DMS79 (cell line): Measurements from ENCODE around the gene RAD18.

ENCODE experiments used
- DNase-seq: peaks from one replicate; lab custom pipeline; 2025; lab: John Stamatoyannopoulos, UW

Gene RAD18

DNA sequence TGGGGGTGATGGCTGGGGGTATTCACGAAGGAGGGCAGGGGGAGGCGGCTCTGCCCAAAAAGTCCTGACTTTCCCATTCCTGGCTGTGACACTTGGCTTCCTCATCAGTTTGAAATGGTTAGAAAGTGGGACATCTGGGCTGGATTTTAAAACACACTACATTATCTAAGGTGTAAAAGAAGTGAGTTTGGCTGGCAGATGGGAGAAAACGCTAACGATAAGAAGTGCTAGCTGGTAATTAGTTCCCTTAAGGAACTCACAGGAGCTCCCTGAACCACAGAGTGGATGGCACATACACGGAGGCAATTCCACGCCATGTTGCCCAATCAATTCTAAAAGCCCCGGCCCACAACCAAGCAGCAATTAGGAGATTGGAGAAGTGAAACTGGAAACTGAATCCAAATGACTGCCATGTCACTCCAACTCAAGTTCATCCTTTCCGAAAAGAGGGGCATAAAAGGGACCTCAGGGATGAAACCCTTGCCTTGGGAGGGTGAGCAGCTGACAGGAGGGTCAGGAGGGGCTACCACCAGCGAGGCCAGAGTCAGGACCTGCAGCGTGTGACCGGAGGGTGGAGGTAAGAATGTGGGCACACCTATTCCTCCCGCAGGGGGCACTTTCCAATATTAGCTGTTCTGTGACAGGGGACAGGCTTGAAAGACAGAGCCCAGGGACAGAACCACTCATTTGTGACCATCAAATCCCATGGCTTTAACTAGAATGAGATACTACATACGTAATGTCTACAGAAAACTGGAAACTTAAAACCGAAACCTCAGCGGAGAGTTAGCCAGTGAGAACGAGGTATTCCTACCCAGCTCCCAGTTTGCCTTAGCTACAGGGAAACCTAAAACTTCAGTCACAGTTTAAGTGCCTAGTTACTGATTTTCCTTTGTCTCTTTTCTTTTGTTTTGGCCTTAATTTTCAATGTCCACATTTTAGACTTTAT, 98.6 kb downstream of the RAD18 start:
- DNase-seq, result no peak

DNA sequence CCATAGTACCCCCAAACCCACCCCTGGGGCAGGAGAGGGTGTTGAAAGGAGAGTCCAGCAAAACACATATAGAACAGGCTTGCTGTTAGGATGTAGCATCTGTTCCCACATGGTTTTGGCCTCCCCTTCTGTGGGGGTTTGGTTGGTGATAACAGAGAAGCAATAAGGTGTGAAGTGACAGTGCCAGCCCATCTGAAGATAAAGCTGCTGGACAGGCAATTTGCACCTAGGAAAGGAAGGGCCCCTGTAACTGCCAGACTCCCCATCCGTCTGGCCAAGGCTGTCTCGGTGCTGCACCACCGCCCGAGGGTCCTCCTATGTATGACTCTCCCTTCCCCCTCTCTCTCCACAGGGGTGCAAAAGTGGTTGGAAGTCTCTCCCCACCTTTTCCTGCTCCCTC, 99.4 kb downstream of the RAD18 start:
- DNase-seq, result no peak

DNA sequence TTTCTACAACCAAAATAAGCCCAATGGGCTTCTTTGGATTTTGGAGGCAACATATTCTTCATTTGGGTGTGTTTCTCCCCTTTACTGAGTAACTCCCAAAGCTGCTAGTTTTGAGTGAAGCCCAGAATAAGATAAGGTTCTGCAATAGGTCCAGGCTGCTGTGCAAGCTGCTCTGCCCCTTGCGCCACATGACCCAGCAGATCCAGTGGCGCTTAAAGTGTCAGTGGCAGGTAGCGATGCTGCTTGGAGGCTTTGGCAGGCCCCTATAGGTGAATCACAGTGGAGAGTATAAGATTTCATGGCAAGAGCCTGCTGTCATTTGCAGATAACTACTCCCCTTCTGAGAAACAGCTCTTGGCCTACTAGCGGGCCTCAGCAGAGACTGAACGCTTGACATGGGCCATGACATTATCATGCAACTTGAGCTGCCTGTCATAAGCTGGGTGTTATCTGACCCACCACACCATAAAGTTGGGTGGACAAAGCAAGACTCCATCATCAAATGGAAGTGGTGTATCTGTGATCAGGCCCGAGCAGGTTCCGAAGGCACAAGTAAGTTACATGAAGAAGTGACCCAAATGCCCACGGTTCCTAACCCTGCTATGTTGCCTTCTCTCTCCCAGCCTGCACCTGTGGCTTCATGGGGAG, 105.4 kb downstream of the RAD18 start:
- DNase-seq, result no peak

DNA sequence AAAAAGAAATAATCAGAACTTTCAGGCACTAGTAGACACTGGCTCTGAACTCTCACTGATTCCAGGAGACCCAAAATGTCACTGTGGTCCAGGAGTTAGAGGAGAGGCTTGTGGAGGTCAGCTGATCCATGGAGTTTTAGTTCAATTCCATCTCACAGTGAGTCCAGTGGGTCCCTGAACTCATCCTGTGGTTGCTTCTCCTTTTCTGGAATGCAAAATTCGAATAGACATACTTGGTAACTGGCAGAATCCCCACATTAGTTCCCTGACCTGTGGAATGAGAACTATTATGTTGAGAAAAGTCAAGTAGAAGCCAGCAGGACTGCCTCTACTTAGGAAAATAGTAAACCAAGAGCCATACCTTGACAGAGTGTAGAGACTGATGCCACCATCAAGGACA, 106.6 kb downstream of the RAD18 start:
- DNase-seq, result no peak

DNA sequence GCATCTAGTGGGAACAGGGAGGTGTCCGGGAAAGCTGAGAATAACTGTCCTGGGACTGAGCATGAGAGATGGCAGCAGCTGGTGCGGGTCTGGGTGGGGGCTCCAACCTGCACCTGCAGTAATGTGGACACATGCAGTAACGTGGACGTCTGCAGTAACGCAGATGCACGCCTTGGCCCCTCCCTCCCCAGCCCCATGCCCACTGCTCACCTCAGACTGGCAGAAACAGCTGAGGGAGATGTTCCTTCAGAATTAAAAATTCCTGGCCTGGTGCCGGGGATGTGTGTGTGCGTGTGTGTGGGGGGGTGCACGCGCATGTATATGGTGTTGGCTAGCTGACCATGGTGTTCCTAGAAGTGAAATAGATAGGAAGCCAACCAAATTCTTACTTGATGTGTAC, 107.2 kb downstream of the RAD18 start:
- DNase-seq, result no peak

DNA sequence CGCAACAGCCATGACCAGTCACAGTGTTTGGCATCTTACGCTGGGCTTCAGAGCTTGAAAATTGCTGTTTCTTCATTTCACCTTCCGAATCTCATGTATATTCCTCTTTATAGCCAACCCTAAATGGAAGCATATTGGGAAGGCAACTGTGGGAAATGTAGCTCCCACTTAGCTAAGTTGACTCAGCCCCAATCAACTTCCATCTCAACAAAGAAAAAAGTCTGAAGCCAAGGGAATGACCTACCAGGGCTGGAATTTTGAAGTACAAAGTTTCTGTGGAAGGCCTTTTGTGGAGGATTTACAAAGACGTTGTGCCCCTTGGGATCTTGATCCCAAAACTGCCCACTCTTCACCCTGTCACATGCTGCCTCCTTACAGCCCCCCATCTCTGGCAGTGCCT, 108.6 kb downstream of the RAD18 start:
- no peak for DNase-seq

DNA sequence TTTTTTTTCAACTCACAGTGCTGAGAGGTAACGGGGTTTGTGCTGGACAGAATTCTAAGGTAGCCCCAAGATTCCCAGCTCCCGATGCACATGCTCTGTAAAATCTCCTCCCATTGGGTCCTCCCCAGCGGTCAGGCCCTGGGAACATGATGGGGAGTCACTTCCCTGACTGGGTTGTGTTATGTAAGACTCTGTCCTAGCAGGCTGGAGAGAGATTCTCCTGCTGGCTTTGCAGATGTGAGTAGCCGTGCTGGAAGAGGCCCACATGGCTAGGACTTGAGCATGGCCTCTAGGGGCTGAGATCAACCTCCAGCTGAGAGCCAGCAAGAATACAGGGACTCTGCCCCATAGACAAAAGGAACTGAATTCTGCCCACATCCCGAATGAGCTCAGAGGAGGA, 110.2 kb downstream of the RAD18 start:
- no peak for DNase-seq

DNA sequence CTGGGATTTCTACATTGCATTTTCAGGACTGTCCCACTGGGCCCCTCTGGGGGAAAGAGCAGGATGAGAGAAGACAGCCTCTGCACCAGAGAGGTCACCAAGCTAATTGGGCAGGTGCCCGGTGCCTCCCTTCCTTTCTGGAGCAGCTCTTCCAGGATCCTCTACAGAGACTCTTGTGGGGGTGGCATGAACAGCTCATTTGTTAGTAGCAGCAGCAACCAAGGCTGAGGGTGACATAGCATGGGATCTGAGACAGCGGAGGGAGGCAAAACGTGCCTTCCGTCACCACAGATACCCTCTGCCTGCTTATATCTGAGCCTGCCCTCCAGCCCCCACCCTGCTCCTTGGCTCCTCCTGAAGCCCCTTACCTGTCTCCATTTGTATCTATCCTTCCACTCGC, 110.8 kb downstream of the RAD18 start:
- DNase-seq, result no peak

DNA sequence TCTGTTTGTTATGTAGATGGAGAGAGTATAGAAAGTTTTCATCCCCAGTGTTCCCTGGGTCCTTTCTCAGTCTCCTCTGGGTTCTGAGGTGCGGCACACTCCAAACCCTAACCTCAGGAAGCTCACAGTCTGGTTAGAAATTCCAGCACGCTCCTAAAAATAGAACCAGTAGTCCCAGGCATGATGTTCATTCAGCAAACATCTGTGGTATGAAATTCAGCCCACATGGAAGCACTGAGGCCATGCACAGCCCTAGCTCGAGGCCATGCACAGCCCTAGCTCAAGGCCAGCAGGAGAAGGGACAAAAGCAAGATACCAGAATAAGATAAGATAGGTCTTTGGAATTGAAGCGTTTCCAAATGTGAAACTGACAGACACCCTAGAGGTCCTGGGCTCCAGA, 111.6 kb downstream of the RAD18 start:
- DNase-seq, result no peak

DNA sequence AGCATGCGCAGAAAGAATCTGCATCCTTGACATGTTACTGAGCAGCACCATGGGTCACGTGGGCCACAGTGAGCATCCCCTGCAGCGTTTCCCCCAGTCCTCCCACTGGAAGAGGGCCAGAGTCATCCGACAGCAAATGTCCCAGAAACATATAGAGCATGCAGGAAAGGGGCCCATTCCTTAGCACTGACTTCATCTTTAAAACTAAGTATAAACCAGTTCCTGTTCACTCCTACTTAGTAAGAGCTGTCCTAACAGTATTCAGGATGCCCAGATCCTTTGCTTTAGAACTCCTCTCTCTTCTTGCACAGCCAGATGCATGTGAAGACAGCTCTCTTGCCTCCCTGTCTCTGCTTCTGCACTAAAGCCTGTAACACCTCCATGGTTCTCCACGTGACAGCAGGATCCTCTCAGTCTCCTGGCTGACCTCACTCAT, 114.6 kb downstream of the RAD18 start:
- no peak for DNase-seq

DNA sequence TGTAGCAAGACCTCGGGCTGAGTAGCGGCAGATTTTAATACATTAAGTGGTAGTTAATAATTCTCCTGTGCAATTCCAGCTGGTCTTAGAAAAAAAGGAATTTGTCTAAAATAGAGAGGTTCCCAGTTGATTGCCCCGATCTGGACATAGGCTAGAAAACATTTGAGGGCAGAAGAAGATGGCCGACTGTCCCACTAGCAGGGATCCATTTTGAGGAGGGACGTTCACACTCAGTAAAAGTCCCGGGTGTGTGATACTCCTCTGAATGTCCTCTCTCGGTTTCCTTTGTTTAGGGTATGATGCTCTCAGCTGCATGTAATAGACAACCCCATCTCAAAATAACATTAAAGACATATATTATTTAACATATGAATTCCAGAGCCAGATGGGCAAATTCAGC, 116.0 kb downstream of the RAD18 start:
- DNase-seq, result no peak

DNA sequence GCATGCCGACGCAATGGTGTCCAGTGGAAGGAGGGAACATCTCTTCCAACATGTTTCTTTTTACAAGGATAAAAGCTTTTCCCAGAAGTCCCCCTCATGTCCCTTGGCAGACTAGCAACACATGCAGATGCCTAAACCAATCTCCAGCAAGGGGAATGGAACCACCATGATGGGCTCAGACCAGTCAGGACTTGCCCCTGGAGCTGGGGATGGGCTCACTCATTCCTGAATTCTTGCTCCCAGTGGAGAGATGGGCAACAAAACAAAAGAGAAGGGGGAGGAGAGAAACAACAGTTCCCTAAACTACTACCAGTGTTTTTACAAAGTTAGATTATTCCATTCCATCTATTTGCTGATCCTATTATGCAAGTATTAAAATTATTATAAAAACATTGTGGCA, 117.1 kb downstream of the RAD18 start:
- DNase-seq, result no peak

DNA sequence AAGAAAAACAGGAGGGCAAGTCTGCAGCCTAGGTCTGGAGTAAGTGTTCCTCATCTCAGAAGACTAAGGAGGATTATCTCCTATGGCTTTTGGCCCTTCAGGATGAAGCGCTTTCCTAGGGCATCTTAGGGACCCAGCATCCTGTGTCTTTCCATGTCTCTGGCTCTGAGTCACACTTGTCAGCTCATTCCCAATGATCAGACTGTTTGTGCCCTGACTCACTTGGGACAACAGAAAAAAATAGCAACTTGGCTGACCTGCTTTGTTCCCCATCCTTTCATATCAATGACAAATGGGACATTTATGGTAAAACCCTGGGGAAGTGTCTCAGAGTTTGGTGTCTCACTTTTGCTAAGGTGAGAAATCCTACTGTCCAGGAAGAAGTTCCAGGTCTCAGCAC, 117.6 kb downstream of the RAD18 start:
- DNase-seq, result no peak

DNA sequence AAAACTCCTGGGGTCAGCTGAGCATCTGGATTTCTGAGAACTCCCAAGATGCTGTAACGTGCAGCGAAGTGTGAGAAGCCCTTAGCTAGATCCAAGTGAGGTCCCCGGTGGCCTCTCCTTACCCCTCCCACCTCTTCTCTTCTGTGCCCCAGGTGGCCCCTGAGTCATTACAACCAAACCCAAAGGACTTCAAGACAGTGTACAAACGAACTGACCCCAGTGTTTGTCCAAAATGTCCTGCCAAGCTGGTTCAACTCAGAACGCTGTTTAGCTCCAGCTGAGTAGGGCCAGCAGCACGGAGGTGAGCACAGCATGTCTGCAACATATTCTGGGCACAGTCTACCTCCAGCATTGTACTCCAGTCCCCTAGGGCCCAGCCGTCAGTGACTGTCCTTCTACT, 119.9 kb downstream of the RAD18 start:
- DNase-seq, result no peak

DNA sequence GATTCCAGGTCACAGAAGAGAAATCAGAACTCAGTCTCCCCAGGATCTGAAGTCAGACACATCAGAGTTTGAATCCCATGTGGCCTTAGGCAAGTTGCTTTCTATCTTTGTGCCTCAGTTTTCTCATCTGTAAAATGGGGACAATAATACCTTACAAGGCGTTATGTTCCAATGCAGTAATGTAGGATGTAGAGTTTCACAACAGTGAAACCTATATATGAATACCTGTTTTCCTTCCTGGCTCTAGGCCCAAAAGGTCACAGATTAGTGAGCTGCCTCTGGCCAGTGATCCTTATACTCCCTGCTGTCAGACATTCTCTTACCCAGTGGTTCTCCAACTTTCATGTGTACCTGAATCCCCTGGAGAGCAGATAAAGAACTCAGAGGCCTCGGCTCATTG, 121.0 kb downstream of the RAD18 start:
- DNase-seq, result no peak

DNA sequence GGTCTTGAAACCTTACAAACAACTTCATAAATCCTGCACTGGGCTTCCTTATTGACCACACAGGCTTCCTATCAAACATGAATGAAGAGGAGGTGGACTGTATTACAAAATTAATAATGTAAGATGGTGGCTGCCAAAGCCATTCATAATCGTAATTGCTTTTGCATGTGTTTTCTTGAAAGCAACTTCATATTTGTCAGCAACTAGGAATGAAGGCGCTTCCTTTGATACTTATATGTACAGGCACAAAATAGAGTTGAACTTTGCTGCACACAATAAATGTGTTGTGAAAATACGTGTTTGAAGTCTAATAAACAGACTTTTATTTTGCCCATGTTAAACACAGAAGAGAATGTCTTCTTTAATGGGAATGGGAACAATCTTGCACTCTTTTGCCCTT, 121.8 kb downstream of the RAD18 start:
- DNase-seq, result no peak

DNA sequence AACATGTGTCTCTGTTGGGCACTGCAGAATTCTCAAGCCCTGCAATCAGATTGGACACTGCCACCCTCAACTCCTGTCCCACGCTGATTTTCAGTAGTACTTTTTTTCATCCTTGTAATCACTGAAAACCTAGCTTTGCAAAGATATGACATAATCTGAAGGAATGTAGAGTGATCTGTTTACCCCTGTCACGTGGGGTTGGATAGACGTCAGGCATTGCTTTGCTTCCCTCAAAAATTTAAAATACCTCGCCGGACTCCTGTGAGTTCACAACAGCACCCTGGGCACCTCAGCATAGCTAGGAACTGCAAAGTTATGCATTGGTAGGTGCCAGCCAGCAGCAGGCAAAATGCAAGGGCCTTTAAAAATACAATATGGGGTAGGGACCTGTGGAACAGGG, 122.7 kb downstream of the RAD18 start:
- no peak for DNase-seq

DNA sequence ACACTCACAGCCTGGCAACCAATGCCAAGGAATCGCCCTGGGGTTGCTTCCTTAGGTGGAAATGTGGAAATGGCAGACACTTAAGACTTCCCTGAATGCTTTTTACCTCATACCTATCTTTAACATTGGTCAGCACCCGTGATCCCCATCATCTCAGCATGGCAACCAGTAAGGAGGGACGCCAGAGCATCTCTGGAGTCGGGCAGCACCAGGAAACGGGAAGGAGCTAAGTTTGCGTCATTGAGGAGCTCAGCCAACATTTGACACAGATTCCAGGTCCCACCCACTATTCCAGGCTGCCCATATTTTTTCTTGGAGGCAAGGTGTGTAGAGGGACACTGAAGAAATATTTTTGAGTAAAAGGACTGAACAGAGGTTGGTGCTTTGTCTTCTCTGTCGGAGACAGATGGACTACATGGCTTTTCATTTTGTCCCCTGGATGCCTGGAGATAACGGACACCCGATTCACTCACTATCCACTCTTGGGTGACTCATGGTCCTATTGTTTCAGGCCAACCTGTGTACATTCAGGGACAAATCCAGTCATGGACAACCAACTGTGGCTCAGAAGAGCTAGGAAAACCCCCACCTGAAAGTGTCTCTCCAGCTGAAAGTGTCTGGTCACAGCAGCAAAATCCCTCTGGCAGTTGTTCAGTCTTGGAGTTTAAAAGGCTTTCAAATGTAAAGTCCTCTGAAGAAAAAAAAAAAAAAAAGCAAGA, 123.5 kb downstream of the RAD18 start:
- DNase-seq, result no peak

DNA sequence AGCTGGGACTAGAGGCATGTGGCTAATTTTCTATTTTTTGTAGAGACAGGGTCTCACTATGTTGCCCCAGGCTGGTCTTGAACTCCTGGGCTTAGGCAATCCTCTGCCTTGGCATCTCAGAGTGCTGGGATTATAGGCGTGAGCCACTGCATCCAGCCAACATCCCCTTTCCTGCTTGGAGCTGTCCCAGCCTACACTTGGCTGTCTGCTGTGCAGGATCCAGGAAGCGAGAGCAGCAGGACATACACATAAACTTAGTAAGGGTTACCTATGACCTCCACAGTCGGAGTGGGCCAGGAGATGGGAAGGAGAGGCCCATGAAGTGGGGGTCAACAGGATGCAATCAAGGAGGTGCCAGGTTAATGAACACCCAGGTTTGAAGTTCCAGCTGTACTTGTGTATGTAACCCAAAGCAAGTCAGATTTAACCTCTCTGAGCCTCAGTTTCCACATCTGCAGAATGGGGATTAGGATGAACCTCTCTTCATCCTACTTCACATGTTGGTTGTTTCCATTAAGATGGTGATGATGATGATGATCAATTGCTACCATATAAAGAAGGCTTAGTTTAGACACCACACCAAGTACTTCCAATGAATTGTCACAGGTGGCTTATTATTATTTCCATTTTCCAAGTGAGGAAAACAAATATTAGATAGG, 124.4 kb downstream of the RAD18 start:
- no peak for DNase-seq

DNA sequence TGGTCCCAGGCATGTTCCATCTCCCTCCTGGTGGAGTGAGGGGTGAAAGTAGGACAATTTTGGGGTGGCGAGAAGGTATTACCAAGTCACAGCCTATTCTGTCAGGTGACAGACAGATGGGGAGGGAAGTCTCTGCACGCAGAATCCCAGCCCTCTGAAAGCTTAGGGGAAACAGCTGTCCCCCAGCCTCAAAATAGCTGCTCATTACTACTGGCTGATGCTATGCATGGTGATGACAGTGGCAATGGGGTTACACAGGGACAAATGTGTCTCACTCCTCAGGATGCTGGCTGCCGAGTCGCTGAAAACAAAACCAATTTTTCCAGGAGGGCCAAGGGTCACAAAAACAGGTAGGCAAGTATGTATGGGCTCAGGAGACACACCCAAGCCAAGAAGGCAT, 125.0 kb downstream of the RAD18 start:
- no peak for DNase-seq

DNA sequence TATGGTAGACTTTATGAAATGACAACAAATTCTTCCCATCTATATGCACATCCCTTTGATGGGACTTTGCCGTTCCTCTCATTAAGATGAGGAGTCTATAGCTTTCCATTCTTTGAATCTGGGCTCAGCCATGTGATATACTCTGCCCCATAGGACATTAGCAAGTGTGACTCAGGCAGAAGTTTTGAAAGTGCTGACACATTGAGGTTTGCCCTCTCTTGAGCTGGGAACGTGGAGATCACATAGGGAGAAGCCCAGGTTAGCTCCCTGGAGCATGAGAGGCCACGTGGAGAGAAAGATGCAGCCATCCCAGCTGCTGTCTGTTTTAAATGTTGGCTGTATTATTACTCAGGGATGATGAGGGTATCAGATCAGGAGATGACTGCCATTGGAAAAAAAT, 126.1 kb downstream of the RAD18 start:
- DNase-seq, result no peak

DNA sequence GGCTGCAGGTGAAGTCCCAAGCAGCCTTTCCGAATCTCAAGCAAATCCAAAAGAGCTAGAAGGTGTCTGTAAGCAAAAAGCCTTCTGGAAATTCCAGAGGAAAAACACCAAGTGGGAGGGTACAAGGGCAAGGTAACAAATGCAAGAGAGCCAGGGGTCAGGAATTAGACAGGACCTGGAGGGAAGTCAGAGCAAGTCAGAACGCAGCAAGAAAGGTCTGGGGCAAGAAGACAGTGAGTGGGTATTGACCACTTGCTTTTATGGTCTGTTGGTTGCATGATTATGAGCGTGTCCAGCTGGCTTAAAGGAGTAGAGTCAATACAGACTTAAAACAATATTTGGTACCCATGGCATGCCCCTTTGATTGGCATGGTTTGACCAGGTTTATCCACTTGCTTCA, 127.2 kb downstream of the RAD18 start:
- DNase-seq, result no peak
